A549 (cell line): Measurements from ENCODE around the gene NPTX2. TPM values are rescaled to one million over a fixed set of nuclear protein-coding genes. Genes with fewer than 3 reads are reported as not detected.
A peak's percentile ranks its signal among the peaks of the same experiment; 100 is the strongest.

Source experiments
- ATAC-seq, 2 experiments: fragments of 200-7000 bp in 1 of 2; fragments of >200 bp in 1 of 2; cut with Nextera tagmentation in 1 of 2; cut with Tn5 transposase in 1 of 2; 3 replicates each; pipeline versions ENCODE4 v1.8.0 to v1.9.1; 2018 to 2020; ENCODE audit warnings: mild to moderate bottlenecking in 1 of 2, moderate library complexity in 1 of 2
- CTCF ChIA-PET: fragments of 300-600 bp; sonication (Branson Sonifier 250); formaldehyde crosslinking; extraction: SDS; loops from one replicate; lab custom pipeline; 2021; ENCODE audit warnings: antibody characterized with exemption, inconsistent platforms; lab: Yijun Ruan, JAX
- POLR2A ChIA-PET: fragments of 350-600 bp; formaldehyde crosslinking; extraction: SDS; loops from one replicate; lab custom pipeline; 2021; ENCODE audit warnings: antibody characterized with exemption, inconsistent platforms; lab: Yijun Ruan, JAX
- DNase-seq, 2 experiments: peaks; one replicate each; pipeline versions ENCODE4 v3.0.0 to v3.0.0-alpha.2; 2011 to 2016; ENCODE audit warnings: low read depth in 1 of 2, low spot score in 1 of 2
- FAIRE-seq: peaks from 2 replicates; lab custom pipeline; 2011; peaks lifted over from hg19 to GRCh38; lab: Jason Lieb, UNC
- H3K27ac ChIP-seq, 2 experiments: fragments of >200 bp; sonication (Bioruptor Twin); formaldehyde crosslinking; 3 replicates each; pipeline ENCODE4 v1.5.1; 2016 to 2017
- H3K4me1 ChIP-seq: fragments of >200 bp; sonication (Bioruptor Twin); formaldehyde crosslinking; 3 replicates; pipeline ENCODE4 v1.6.1; 2016
- H3K4me2 ChIP-seq: fragments of >200 bp; sonication (Bioruptor Twin); formaldehyde crosslinking; 3 replicates; pipeline ENCODE4 v1.6.1; 2016
- H3K4me3 ChIP-seq: fragments of >200 bp; sonication (Bioruptor Twin); formaldehyde crosslinking; 3 replicates; pipeline ENCODE4 v1.5.1; 2016
- H3K9me3 ChIP-seq: fragments of >200 bp; sonication (Bioruptor Twin); formaldehyde crosslinking; 3 replicates; pipeline ENCODE4 v1.6.1; 2016
- BHLHE40 ChIP-seq: IDR thresholded peaks from 2 replicates; pipeline ENCODE4 v1.6.1; 2012; ENCODE audit warnings: low read depth, low read length, inconsistent platforms
- CBX8 ChIP-seq: fragments of 200-600 bp; sonication (generic); IDR thresholded peaks from 2 replicates; pipeline ENCODE4 v1.6.1; 2016
- CHD2 ChIP-seq: fragments of 150-350 bp; IDR thresholded peaks from 2 replicates; pipeline ENCODE4 v1.6.1; 2014; ENCODE audit warnings: low read length; ENCODE audit not compliant: partially characterized antibody
- CHD4 ChIP-seq: fragments of 200-600 bp; sonication (generic); IDR thresholded peaks from 2 replicates; pipeline ENCODE4 v1.6.1; 2016; ENCODE audit warnings: antibody characterized with exemption, mild to moderate bottlenecking, borderline replicate concordance
- EHMT2 ChIP-seq: fragments of 200-600 bp; sonication (generic); IDR thresholded peaks from 2 replicates; pipeline ENCODE4 v1.6.1; 2016; ENCODE audit warnings: antibody characterized with exemption, low read depth, mild to moderate bottlenecking, moderate library complexity
- EP300 ChIP-seq, 2 experiments: fragments of >200 bp; sonication (Bioruptor Twin); formaldehyde crosslinking; IDR thresholded peaks; 2 replicates in 1 of 2; 3 replicates in 1 of 2; pipeline ENCODE4 v1.6.1; 2016 to 2017
- FOSB ChIP-seq: fragments of 250-450 bp; sonication (Bioruptor Pico); IDR thresholded peaks from 2 replicates; pipeline ENCODE4 v1.5.0; 2020; ENCODE audit warnings: mild to moderate bottlenecking, moderate library complexity
- FOXS1 ChIP-seq: fragments of 250-450 bp; sonication (Bioruptor Pico); IDR thresholded peaks from 2 replicates; pipeline ENCODE4 v1.5.0; 2020; ENCODE audit warnings: mild to moderate bottlenecking, moderate library complexity
- HDAC2 ChIP-seq: fragments of 200-600 bp; sonication (generic); IDR thresholded peaks from 2 replicates; pipeline ENCODE4 v1.6.1; 2016
- HES2 ChIP-seq: fragments of >200 bp; sonication (Bioruptor Twin); formaldehyde crosslinking; IDR thresholded peaks from 2 replicates; pipeline ENCODE4 v1.6.1; 2016
- HMGXB4 ChIP-seq: fragments of 250-450 bp; sonication (Bioruptor Pico); IDR thresholded peaks from 2 replicates; pipeline ENCODE4 v1.5.0; 2021; ENCODE audit warnings: mild to moderate bottlenecking, moderate library complexity, borderline replicate concordance
- HOXB5 ChIP-seq: fragments of 250-450 bp; sonication (Bioruptor Pico); IDR thresholded peaks from 2 replicates; pipeline ENCODE4 v1.5.0; 2020; ENCODE audit warnings: mild to moderate bottlenecking, moderate library complexity
- KDM5A ChIP-seq: fragments of 200-600 bp; sonication (generic); IDR thresholded peaks from 2 replicates; pipeline ENCODE4 v1.6.1; 2016; ENCODE audit warnings: antibody characterized with exemption, mild to moderate bottlenecking
- MAFK ChIP-seq: fragments of 450-650 bp; IDR thresholded peaks from 2 replicates; pipeline ENCODE4 v1.6.1; 2014; ENCODE audit not compliant: partially characterized antibody
- MAX ChIP-seq: IDR thresholded peaks from 2 replicates; pipeline ENCODE4 v1.6.1; 2012
- RAD21 ChIP-seq, 2 experiments: fragments of >200 bp in 1 of 2; sonication (Bioruptor Twin) in 1 of 2; formaldehyde crosslinking in 1 of 2; IDR thresholded peaks in 1 of 2; conservative IDR thresholded peaks in 1 of 2; 2 replicates in 1 of 2; 3 replicates in 1 of 2; pipeline ENCODE4 v1.6.1; 2012 to 2018; ENCODE audit warnings: inconsistent platforms in 1 of 2
- RCOR1 ChIP-seq: fragments of 150-350 bp; IDR thresholded peaks from 2 replicates; pipeline ENCODE4 v1.6.1; 2014; ENCODE audit warnings: antibody characterized with exemption, low read length, low read depth
- REST ChIP-seq: fragments of 200-600 bp; sonication (generic); IDR thresholded peaks from 2 replicates; pipeline ENCODE4 v1.6.1; 2016; ENCODE audit warnings: antibody characterized with exemption, mild to moderate bottlenecking, moderate library complexity
- RNF2 ChIP-seq: fragments of 200-600 bp; sonication (generic); IDR thresholded peaks from 2 replicates; pipeline ENCODE4 v1.6.1; 2016; ENCODE audit warnings: low read depth, mild to moderate bottlenecking, antibody characterized with exemption, moderate library complexity, borderline replicate concordance
- SREBF2 ChIP-seq: fragments of 450-650 bp; IDR thresholded peaks from 2 replicates; pipeline ENCODE4 v1.6.1; 2014; ENCODE audit warnings: mild to moderate bottlenecking, moderate library complexity
- TP53 ChIP-seq: fragments of 250-450 bp; sonication (Bioruptor Pico); IDR thresholded peaks from 2 replicates; pipeline ENCODE4 v1.5.0; 2021; ENCODE audit warnings: mild to moderate bottlenecking, moderate library complexity
- USF2 ChIP-seq: fragments of 450-650 bp; IDR thresholded peaks from 2 replicates; pipeline ENCODE4 v1.6.1; 2014; ENCODE audit warnings: antibody characterized with exemption
- WGBS: methylation state at CpG from one replicate; pipeline ENCODE4 v1.1.6; 2017; ENCODE audit errors: missing lambda C conversion rate; 5-methylcytosine and 5-hydroxymethylcytosine counted together
- polyA plus RNA-seq, 4 experiments: library from polyadenylated mRNA; depleted of rRNA in 3 of 4; stranded (reverse); fragments of >200 nt; fragmentation: RNase III in 1 of 4; extraction: RNeasy Plus Mini Kit Qiagen cat#74134 plus additional on column Dnase treatment in 1 of 4; gene quantifications; 2 replicates in 3 of 4; 3 replicates in 1 of 4; pipeline ENCODE4 v1.2.3, GENCODE V29; 2011 to 2017
- TF ChIP-seq, protein P1 (sequence below): fragments of 250-450 bp; sonication (Bioruptor Pico); IDR thresholded peaks from 2 replicates; pipeline ENCODE4 v1.5.0; 2020; ENCODE audit warnings: low read depth, mild to moderate bottlenecking, moderate library complexity

The NPTX2 gene
- polyA plus RNA-seq, 2 of the 4 experiments (the other 2 are of a cell fraction), result not detected

DNA sequence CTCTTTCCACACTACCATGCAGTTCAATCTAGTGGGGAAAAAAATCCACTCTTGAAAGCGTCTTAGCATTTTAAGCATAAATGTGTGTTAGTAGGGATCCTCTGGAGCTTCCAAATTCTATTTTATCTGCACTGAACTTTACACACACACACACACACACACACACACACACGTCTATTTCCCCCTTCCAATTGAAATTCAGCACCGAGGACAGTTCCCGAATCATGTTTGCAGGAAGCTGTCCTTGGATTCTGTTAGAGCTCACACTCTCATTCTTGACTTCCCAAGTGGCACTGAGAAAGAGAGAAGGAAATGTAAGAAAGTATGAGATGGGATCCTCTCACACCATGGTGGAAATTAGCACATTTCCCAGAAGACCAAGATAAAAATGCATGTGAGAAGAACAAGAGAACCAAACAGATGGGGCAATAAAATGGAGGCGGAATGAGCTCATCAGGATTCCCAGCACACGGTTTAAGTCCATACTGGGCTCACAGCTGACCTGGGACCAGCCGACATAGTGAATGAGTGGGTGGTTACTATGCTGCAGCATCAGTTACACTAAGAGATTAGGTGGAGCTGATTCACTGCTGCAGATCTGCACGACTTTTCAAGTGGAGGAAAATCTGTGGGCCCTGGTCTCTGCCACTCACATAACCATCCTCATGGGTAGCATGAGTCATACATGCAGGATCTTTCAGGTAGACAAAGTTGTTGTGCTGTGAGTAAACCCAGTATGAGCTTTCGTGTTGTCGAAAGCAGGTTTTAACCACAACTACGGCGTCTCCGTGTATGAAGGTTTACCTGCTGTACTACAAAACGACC lies 3.3 kb upstream of the NPTX2 start:
- WGBS, result 28% methylated on average over 14 of the region's 14 CpGs
- Histone ChIP-seq H3K9me3 (no peaks in the 10 kb centered on the region), H3K27ac (no peak overlapping the region), H3K4me3 (no peak overlapping the region), H3K4me2 (no peak overlapping the region), H3K4me1 (peaks cover 8% of the 10 kb centered on the region; the same call in 1 of the 3 replicates)
- ChIA-PET POLR2A (no interaction called here), CTCF (interaction anchor here (1.1 to 1.3 kb wide), 3 partner anchors 15 to 320 kb away, joined by 3 to 10 read pairs (median 3); no protein-coding TSS in a partner anchor)
- ATAC-seq, result no peak
- no peak for FAIRE-seq
- peak in 1 of 2 experiments; percentile 37 for DNase-seq
- TF ChIP-seq FOSB, result no peak
- peak; percentile 79 for TF ChIP-seq EHMT2
- peak; percentile 96 for TF ChIP-seq REST

DNA sequence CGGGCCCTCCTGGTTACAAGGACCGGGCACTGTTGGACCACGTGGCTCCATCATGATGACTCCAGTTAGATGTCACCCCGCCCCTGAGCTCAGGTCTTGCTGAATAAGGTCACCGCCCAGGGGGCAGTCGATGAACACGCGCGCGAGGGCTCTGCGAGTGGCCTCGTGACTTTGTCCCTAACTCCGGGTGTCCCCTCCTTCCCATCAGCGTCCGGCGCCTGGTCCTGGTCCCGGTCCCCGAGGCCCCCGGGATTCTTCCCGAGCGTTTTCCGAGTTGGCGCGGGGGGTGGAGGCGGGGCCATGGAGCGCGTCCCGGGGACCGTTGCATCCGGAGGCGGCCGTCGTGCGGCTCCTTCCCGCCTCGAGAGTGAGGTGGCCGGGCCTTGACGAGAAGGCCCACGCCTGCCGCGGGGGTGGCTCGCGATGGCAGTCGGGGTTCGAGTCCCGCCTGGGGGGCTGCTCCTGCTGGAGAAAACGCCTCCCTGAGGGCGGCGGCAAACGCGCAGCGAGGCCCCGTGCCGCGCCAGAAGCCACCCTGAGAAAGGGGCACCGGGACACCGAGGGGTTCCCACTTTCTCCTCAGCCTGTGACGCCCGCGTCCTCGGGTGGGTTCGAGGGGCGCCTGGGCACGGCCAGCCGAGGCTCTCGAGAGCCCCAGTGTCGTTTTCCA lies 569 bp upstream of the NPTX2 start:
- Histone ChIP-seq H3K4me1 (peaks cover 20% of the 10 kb centered on the region; the same call in 2 of the 3 replicates), H3K4me3 (no peak overlapping the region), H3K4me2 (no peak overlapping the region), H3K9me3 (no peaks in the 10 kb centered on the region), H3K27ac (no peak overlapping the region)
- no peak for FAIRE-seq
- POLR2A ChIA-PET, result no interaction called here
- DNase-seq, result no peak
- 49% methylated on average over 37 of the region's 67 CpGs for WGBS
- no peak for ATAC-seq
- TF ChIP-seq TP53 (CRISPR knock-in tag) (no peak), KDM5A (no peak), RCOR1 (no peak), HOXB5 (CRISPR knock-in tag) (no peak), RNF2 (no peak), SREBF2 (no peak), EP300 (IDR thresholded peaks at IDR 0.05) (no peak), BHLHE40 (no peak), FOXS1 (CRISPR knock-in tag) (no peak)
- CTCF ChIA-PET, result interaction anchor here (1.2 kb wide), 1 partner anchor 13 kb away, joined by 4 read pairs; no protein-coding TSS in a partner anchor

DNA sequence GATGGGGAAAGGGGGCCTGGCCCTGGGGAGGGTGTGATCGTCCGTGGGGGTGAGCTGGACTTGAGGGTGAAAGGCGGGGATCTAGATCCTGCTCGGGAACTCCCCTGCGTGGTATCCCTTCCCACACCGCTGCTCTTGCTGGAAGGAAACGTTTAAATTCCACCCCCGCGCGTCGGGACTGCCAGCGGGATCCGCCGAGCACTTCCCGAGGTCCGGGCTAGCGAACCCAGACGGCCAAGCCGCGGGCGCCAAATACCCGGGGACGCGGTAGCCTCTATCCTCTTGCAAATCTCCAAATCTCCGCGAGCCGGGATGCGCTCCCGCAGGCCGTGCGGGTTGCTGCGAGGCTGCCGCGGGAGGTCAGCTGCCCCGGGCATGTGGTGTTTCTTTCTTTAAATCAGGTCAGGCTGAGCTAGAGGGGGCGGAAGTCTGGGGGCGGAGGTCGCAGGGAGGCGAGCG lies 904 bp downstream of the NPTX2 start:
- no peak overlapping the region for H3K4me3 ChIP-seq
- no peak for DNase-seq
- no peak for FAIRE-seq
- ChIA-PET CTCF (interaction anchor here (1.0 to 1.7 kb wide), 2 partner anchors 51 to 219 kb away, joined by 3 to 4 read pairs; no protein-coding TSS in a partner anchor), POLR2A (no interaction called here)
- H3K4me2 ChIP-seq, result peak overlapping the region; percentile 83; the same call in 2 of the 3 replicates
- ATAC-seq, result peak in 1 of 2 experiments; percentile 30; a peak in 2 of 6 replicates
- H3K27ac ChIP-seq, result no peak overlapping the region
- H3K9me3 ChIP-seq, result peaks cover 5% of the 10 kb centered on the region; the same call in 1 of the 3 replicates
- 14% methylated on average over 37 of the region's 40 CpGs for WGBS
- H3K4me1 ChIP-seq, result peaks cover 20% of the 10 kb centered on the region; the same call in 2 of the 3 replicates
- TF ChIP-seq CBX8 (no peak), FOXS1 (CRISPR knock-in tag) (no peak), CHD2 (no peak), USF2 (no peak), HMGXB4 (no peak), MAX (no peak), MAFK (no peak), EP300 (IDR thresholded peaks at IDR 0.05) (no peak), CHD4 (no peak), HES2 (no peak), BHLHE40 (no peak), RAD21 (conservative IDR thresholded peaks at IDR 0.05 in 1 of 2, IDR thresholded peaks at IDR 0.05 in 1 of 2) (no peak), HDAC2 (no peak)
- TF ChIP-seq, protein P1, sequence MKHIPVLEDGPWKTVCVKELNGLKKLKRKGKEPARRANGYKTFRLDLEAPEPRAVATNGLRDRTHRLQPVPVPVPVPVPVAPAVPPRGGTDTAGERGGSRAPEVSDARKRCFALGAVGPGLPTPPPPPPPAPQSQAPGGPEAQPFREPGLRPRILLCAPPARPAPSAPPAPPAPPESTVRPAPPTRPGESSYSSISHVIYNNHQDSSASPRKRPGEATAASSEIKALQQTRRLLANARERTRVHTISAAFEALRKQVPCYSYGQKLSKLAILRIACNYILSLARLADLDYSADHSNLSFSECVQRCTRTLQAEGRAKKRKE (CRISPR knock-in tag), result no peak
